K562 (cell line): Measurements from ENCODE around the gene IQCN. TPM values are rescaled to one million over a fixed set of nuclear protein-coding genes. Genes with fewer than 3 reads are reported as not detected.

Experiments
- ATAC-seq: fragments of 200-7000 bp; cut with Tn5 transposase; 3 replicates; pipeline ENCODE4 v1.9.1; 2020; ENCODE audit warnings: moderate library complexity
- BruUV-seq: library from RNA; stranded (reverse); fragments of 400-500 nt; replicated peaks from 2 replicates; lab custom pipeline; 2021; lab: Mats Ljungman, UMichigan
- CTCF ChIA-PET: fragments of 300-600 bp; formaldehyde crosslinking; extraction: SDS; loops from one replicate; lab custom pipeline; 2021; ENCODE audit warnings: low intra/inter-chr PET ratio; lab: Yijun Ruan, JAX
- POLR2A ChIA-PET: fragments of 300-600, 350-650 bp; sonication (Branson Sonifier 250); formaldehyde crosslinking; extraction: SDS; loops from one replicate; lab custom pipeline; 2021; ENCODE audit warnings: antibody characterized with exemption, inconsistent platforms; lab: Yijun Ruan, JAX
- DNase-seq, 4 experiments: peaks; one replicate each; pipeline versions ENCODE4 v3.0.0 to v3.0.0-alpha.2; 2011 to 2018; ENCODE audit warnings: low spot score in 3 of 4, mixed read lengths in 3 of 4; ENCODE audit errors: extremely low read depth in 1 of 4
- FAIRE-seq: peaks from 2 replicates; lab custom pipeline; 2011; peaks lifted over from hg19 to GRCh38; lab: Jason Lieb, UNC
- H2AFZ ChIP-seq: 2 replicates; pipeline ENCODE4 v1.6.0; 2011; ENCODE audit warnings: low read depth, low read length, control low read depth, inconsistent platforms
- H3K27ac ChIP-seq: fragments of 200-600 bp; 3 replicates; pipeline ENCODE4 v1.8.0; 2011; ENCODE audit warnings: low read depth, mild to moderate bottlenecking, control low read depth, inconsistent platforms, low read length, moderate library complexity, mixed read lengths; ENCODE audit errors: extremely low read depth
- H3K27me3 ChIP-seq, 2 experiments: fragments of 300-600 bp in 1 of 2; 2 replicates in 1 of 2; 3 replicates in 1 of 2; pipeline versions ENCODE4 v1.6.0 to v1.8.0; 2011; ENCODE audit warnings: inconsistent platforms in 2 of 2, low read length in 2 of 2, mild to moderate bottlenecking in 1 of 2, mixed read lengths in 1 of 2, moderate library complexity in 1 of 2; ENCODE audit not compliant: control insufficient read depth in 2 of 2, insufficient read depth in 2 of 2
- H3K36me3 ChIP-seq: fragments of 300-600 bp; 3 replicates; pipeline ENCODE4 v1.8.0; 2011; ENCODE audit warnings: mild to moderate bottlenecking, low read length, inconsistent platforms; ENCODE audit not compliant: control insufficient read depth, insufficient read depth
- H3K4me1 ChIP-seq, 2 experiments: fragments of 200-600 bp in 1 of 2; replicated peaks in 1 of 2; 2 replicates in 1 of 2; 3 replicates in 1 of 2; pipeline versions ENCODE4 v1.5.1 to v1.8.0; 2011; ENCODE audit warnings: inconsistent platforms in 2 of 2, low read length in 2 of 2, mild to moderate bottlenecking in 1 of 2, mixed read lengths in 1 of 2, moderate library complexity in 1 of 2; ENCODE audit not compliant: control insufficient read depth in 2 of 2, insufficient read depth in 2 of 2
- H3K4me2 ChIP-seq: 2 replicates; pipeline ENCODE4 v1.6.1; 2011; ENCODE audit warnings: low read length, control low read depth, inconsistent platforms, mixed read lengths; ENCODE audit not compliant: insufficient read depth
- H3K4me3 ChIP-seq: fragments of 200-600 bp; sonication (generic), shearing (Covaris generic); 2 replicates; pipeline ENCODE4 v1.5.1; 2016; ENCODE audit warnings: control low read depth, inconsistent platforms
- H3K79me2 ChIP-seq: fragments of 200-600 bp; 3 replicates; pipeline ENCODE4 v1.8.0; 2011; ENCODE audit warnings: low read length, inconsistent platforms; ENCODE audit not compliant: control insufficient read depth, insufficient read depth
- H3K9ac ChIP-seq, 2 experiments: 2 replicates each; pipeline versions ENCODE4 v1.6.0 to v1.6.1; 2011; ENCODE audit warnings: low read depth in 2 of 2, low read length in 2 of 2, control low read depth in 1 of 2, inconsistent platforms in 1 of 2, mild to moderate bottlenecking in 1 of 2, mixed read lengths in 1 of 2; ENCODE audit not compliant: insufficient read depth in 1 of 2
- H3K9me1 ChIP-seq: one replicate; pipeline ENCODE4 v1.6.0; 2011; ENCODE audit warnings: inconsistent platforms, mild to moderate bottlenecking, low read length, moderate library complexity; ENCODE audit not compliant: control insufficient read depth, insufficient read depth
- H3K9me3 ChIP-seq: replicated peaks from 2 replicates; pipeline ENCODE4 v1.5.1; 2011; ENCODE audit warnings: low read depth, low read length, inconsistent platforms; ENCODE audit not compliant: control insufficient read depth, insufficient read depth
- H4K20me1 ChIP-seq: replicated peaks from 2 replicates; pipeline ENCODE4 v1.6.1; 2011; ENCODE audit warnings: low read length, inconsistent platforms, mixed read lengths; ENCODE audit not compliant: control insufficient read depth, insufficient read depth
- CC2D1A ChIP-seq: fragments of 450-650 bp; IDR thresholded peaks from 2 replicates; pipeline ENCODE4 v1.6.1; 2017; ENCODE audit warnings: mild to moderate bottlenecking
- FOXJ2 ChIP-seq: fragments of 200-800 bp; sonication (Bioruptor generic); IDR thresholded peaks from 2 replicates; pipeline ENCODE4 v1.6.1; 2016; ENCODE audit warnings: missing genetic modification characterization, missing compliant biosample characterization
- RAD21 ChIP-seq, 2 experiments: fragments of 250-450 bp in 1 of 2; fragments of 450-650 bp in 1 of 2; sonication (Bioruptor Pico) in 1 of 2; formaldehyde crosslinking in 1 of 2; IDR thresholded peaks in 1 of 2; conservative IDR thresholded peaks in 1 of 2; 2 replicates each; pipeline versions ENCODE4 v1.4.0 to v1.8.0; 2020 to 2022; ENCODE audit warnings: mild to moderate bottlenecking in 2 of 2, moderate library complexity in 1 of 2
- RCOR1 ChIP-seq, 2 experiments: IDR thresholded peaks; 2 replicates each; pipeline ENCODE4 v1.6.1; 2012; ENCODE audit warnings: low read depth in 2 of 2, low read length in 2 of 2, borderline replicate concordance in 1 of 2, improper control_type of control experiment in 1 of 2
- SMC3 ChIP-seq: conservative IDR thresholded peaks from 2 replicates; pipeline ENCODE4 v1.6.1; 2011; ENCODE audit warnings: low read depth, low read length, improper control_type of control experiment; ENCODE audit not compliant: insufficient read depth
- YY1 ChIP-seq, 3 experiments: IDR thresholded peaks; 2 replicates each; pipeline ENCODE4 v1.6.1; 2011; ENCODE audit warnings: low read length in 2 of 3, mild to moderate bottlenecking in 2 of 3, moderate library complexity in 2 of 3, borderline replicate concordance in 1 of 3, control low read depth in 1 of 3, low read depth in 1 of 3; ENCODE audit not compliant: insufficient read depth in 3 of 3, insufficient replicate concordance in 2 of 3, control insufficient read depth in 1 of 3, insufficient read length in 1 of 3; ENCODE audit errors: extremely low read depth in 1 of 3
- ZC3H11A ChIP-seq: IDR thresholded peaks from 2 replicates; pipeline ENCODE4 v1.6.1; 2012; ENCODE audit warnings: low read depth, low read length, improper control_type of control experiment
- WGBS: fragments of 100-300 bp; shearing (Covaris generic); methylation state at CpG from one replicate; pipeline ENCODE4 v1.1.6; 2016; ENCODE audit warnings: low coverage, mixed read lengths; ENCODE audit not compliant: insufficient coverage; ENCODE audit errors: missing lambda C conversion rate; 5-methylcytosine and 5-hydroxymethylcytosine counted together
- in situ Hi-C: fragments of 300-500 bp; cut with MboI; formaldehyde crosslinking; loops from 4 replicates; pipeline ENCODE4 v1.15.0; 2018; ENCODE audit warnings: inconsistent platforms, mixed read lengths
- intact Hi-C: fragments of 100-400 bp; cut with micrococcal nuclease; formaldehyde crosslinking; loops from 2 replicates; pipeline ENCODE4 v1.14.2; 2022
- polyA plus RNA-seq, 8 experiments: library from polyadenylated mRNA; depleted of rRNA in 4 of 8; stranded (reverse) in 5 of 8; unstranded in 3 of 8; fragments of >200 nt; fragmentation: Nextera tagmentation in 2 of 8; fragmentation: Illumina TruSeq in 1 of 8; extraction: Ambion mirVana in 2 of 8; extraction: Trizol in 1 of 8; gene quantifications; 2 replicates each; pipeline versions ENCODE4 v1.2.1 to v1.2.3, GENCODE V29; 2011 to 2014; ENCODE audit warnings: inconsistent platforms in 1 of 8, missing spikeins in 1 of 8
- total RNA-seq, 7 experiments: library from RNA; depleted of rRNA in 6 of 7; stranded (reverse); fragments of >200 nt in 6 of 7; fragmentation: Illumina TruSeq in 2 of 7; extraction: Trizol in 2 of 7; gene quantifications; 2 replicates each; pipeline versions ENCODE4 v1.2.1 to v1.2.3, GENCODE V29; 2011 to 2021; ENCODE audit warnings: low replicate concordance in 1 of 7
- TF ChIP-seq, protein P1 (sequence below): fragments of 250-450 bp; sonication (Bioruptor Pico); IDR thresholded peaks from 2 replicates; pipeline ENCODE4 v1.5.0; 2021; ENCODE audit warnings: mild to moderate bottlenecking, borderline replicate concordance

Gene IQCN
- total and polyA plus RNA-seq, 9 of the 15 experiments (the other 6 are each of a cell fraction or from before 2014, with no cell fraction given), result 0.01 to 0.07 (median 0.04) TPM; not detected in 3

DNA sequence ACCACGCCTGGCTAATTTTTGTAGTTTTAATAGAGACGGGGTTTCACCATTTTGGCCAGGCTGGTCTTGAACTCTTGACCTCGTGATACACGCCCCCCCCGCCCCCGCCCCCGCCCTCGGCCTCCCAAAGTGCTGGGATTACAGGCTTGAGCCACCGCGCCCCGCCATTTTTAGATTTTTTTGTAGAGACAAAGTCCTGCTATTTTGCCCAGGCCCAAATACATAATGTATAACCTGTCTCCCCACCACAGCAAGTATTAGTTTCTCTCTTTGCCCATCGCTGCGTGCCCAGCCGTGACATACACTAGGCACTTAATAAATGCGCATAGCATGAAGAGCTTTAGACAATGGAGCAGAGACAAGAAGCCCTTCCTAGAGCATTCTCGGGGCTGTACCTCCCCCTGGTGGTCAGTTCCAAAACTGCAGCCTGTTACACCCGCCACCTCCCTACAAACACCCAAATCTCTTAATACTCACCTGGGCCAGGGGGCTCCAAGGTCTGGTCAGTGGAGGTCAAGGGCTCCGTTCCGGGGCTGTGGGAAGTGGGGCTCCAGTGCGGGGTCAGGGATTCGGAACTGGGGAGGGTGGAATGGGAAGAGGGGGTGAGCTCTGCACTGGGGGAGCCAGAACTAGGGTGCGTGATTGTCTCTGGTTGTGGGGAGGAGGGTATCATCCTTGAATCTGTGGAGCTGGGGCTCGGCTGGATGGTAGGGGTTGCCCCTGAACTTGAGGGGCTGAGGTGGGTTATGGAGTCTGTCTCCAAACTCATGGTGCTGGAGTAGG lies 22.5 kb downstream of the IQCN start:
- Histone ChIP-seq H3K4me3 (no peak overlapping the region), H3K4me1 (peaks cover 5 to 24% of the 10 kb centered on the region in 2 experiments; a peak in 3 of 5 replicates), H4K20me1 (no peaks in the 10 kb centered on the region), H3K79me2 (no peaks in the 10 kb centered on the region), H3K27me3 (peaks cover 4 to 6% of the 10 kb centered on the region in 2 experiments; a peak in 2 of 5 replicates), H3K4me2 (peak overlapping the region; percentile 54), H3K9ac (no peak overlapping the region), H3K36me3 (no peaks in the 10 kb centered on the region), H3K27ac (no peak overlapping the region), H3K9me3 (no peaks in the 10 kb centered on the region), H3K9me1 (peaks cover 3% of the 10 kb centered on the region), H2AFZ (peak overlapping the region; percentile 71; the same call in 1 of the 2 replicates)
- 15% methylated on average over 19 of the region's 23 CpGs for WGBS
- POLR2A ChIA-PET, result interaction anchor here (0.5 to 1.8 kb wide), 6 partner anchors 8 to 247 kb away, joined by 3 to 6 read pairs (median 3); no protein-coding TSS in a partner anchor
- in situ Hi-C loops, result loop anchor here (5.0 kb wide), 1 partner anchor 44 kb away; no protein-coding TSS in a partner anchor
- ATAC-seq (peak; percentile 86), FAIRE-seq (peak; percentile 95), DNase-seq (peak; percentile 77 to 84 (median 79))
- BruUV-seq, result no TSS peak
- CTCF ChIA-PET, result interaction anchor here (0.7 to 3.0 kb wide), 8 partner anchors 12 to 245 kb away, joined by 3 to 55 read pairs (median 5); partner anchors contain the start of genes ARRDC2 and RAB3A
- intact Hi-C loops, result loop anchor here (1.0 to 5.0 kb wide), 3 partner anchors 43 to 189 kb away; no protein-coding TSS in a partner anchor
- TF ChIP-seq RCOR1 (IDR thresholded peaks at IDR 0.05; ENCODE audit: borderline replicate concordance in 1 of 2, low read depth in 2 of 2, low read length in 2 of 2), result peak in 1 of 2 experiments; percentile 53; a peak in 1 of 4 replicates
- TF ChIP-seq, protein P1, sequence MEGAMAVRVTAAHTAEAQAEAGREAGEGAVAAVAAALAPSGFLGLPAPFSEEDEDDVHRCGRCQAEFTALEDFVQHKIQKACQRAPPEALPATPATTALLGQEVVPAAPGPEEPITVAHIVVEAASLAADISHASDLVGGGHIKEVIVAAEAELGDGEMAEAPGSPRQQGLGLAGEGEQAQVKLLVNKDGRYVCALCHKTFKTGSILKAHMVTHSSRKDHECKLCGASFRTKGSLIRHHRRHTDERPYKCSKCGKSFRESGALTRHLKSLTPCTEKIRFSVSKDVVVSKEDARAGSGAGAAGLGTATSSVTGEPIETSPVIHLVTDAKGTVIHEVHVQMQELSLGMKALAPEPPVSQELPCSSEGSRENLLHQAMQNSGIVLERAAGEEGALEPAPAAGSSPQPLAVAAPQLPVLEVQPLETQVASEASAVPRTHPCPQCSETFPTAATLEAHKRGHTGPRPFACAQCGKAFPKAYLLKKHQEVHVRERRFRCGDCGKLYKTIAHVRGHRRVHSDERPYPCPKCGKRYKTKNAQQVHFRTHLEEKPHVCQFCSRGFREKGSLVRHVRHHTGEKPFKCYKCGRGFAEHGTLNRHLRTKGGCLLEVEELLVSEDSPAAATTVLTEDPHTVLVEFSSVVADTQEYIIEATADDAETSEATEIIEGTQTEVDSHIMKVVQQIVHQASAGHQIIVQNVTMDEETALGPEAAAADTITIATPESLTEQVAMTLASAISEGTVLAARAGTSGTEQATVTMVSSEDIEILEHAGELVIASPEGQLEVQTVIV (CRISPR knock-in tag), result no peak
- peak; percentile 87 for TF ChIP-seq CC2D1A
- TF ChIP-seq ZC3H11A, result no peak
- no peak for TF ChIP-seq FOXJ2 (tag)
- peak; percentile 95 to 99 for TF ChIP-seq RAD21 (CRISPR knock-in tag; conservative IDR thresholded peaks at IDR 0.05 in 1 of 2, IDR thresholded peaks at IDR 0.05 in 1 of 2)
- TF ChIP-seq YY1 (IDR thresholded peaks at IDR 0.05; ENCODE audit: borderline replicate concordance in 1 of 3, control insufficient read depth in 1 of 3, extremely low read depth in 1 of 3, insufficient read depth in 3 of 3, insufficient read length in 1 of 3, insufficient replicate concordance in 2 of 3, low read depth in 1 of 3, low read length in 2 of 3), result peak in 1 of 3 experiments; percentile 7
- peak; percentile 99 for TF ChIP-seq SMC3
